ENCODE measurements around the gene PSMC5.
"Not testable (repeated sequence)": the region's sequence is repeated elsewhere in the genome, so short reads cannot be mapped to it uniquely, and the experiment has no call there.

The PSMC5 gene

GRCh38 chr17:63874061-63874626 lies 46.9 kb downstream of the PSMC5 start:
- not testable (repeated sequence) for DNase-seq

GRCh38 chr17:63874693-63875092 lies 47.5 kb downstream of the PSMC5 start:
- DNase-seq = not testable (repeated sequence)

GRCh38 chr17:63878413-63878812 lies 51.2 kb downstream of the PSMC5 start:
- DNase-seq = not testable (repeated sequence)

- DNase-seq = no peak
Observed at GRCh38 chr17:63880706-63881105, 53.5 kb downstream of the PSMC5 start.

GRCh38 chr17:63881337-63881736 lies 54.1 kb downstream of the PSMC5 start:
- DNase-seq = not testable (repeated sequence)
